AG09309 (cell line): ENCODE results near the gene EI24.
A peak's percentile ranks its signal among the peaks of the same experiment; 100 is the strongest.

Experiments used
- DNase-seq: peaks from one replicate; pipeline ENCODE4 v3.0.0-alpha.2; 2010; ENCODE audit warnings: low read depth
- H3K4me3 ChIP-seq: 2 replicates; pipeline ENCODE4 v1.5.1; 2011; ENCODE audit warnings: mild to moderate bottlenecking, low read depth, low read length, moderate library complexity; ENCODE audit not compliant: control insufficient read depth
- CTCF ChIP-seq: IDR thresholded peaks from 2 replicates; pipeline ENCODE4 v1.5.1; 2011; ENCODE audit warnings: mild to moderate bottlenecking, low read depth, low read length, inconsistent platforms; ENCODE audit not compliant: insufficient read depth, control insufficient read depth; ENCODE audit errors: missing control alignments

Gene EI24

GRCh38 chr11:125625225-125625629, 56.0 kb downstream of the EI24 start:
- peak; percentile 11 for DNase-seq
- TF ChIP-seq CTCF: no peak
- H3K4me3 ChIP-seq: peak overlapping the region; percentile 84

- H3K4me3 ChIP-seq: peak overlapping the region; percentile 84
- TF ChIP-seq CTCF: no peak
- peak; percentile 32 for DNase-seq
Measured at GRCh38 chr11:125625630-125626287, 56.5 kb downstream of the EI24 start.

DNA sequence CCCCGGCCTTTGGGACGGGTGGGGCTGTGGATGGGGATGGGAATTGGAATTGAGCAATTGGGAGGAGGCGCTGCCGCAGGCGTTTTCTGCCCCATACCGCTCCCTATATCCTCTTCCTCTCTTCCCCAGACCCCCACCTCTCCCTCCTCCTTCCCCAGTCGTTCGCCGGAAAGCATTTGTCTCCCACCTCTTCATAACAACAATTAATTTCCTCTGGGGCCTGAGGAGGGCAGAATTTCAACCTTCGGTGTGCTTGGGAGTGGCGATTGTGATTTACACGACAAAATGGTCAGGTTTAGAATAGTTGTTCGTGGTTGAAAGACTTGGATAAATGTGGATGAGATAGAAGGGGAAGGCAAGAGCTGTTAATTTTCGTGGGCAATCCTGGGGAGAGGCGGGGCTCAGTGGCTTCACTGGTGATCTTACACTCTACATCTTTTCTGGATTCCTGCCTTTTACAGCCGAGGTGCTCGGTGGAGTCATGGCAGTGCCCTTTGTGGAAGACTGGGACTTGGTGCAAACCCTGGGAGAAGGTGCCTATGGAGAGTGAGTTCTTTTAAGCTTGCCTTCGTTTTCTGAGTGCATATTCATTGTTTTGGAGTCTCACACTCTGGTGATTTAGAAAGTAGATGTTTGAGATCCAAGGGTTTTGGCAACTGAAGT, 57.1 kb downstream of the EI24 start:
- peak; percentile 47 for TF ChIP-seq CTCF
- peak; percentile 21 for DNase-seq
- peak overlapping the region; percentile 84 for H3K4me3 ChIP-seq

- TF ChIP-seq CTCF: no peak
- peak overlapping the region; percentile 84 for H3K4me3 ChIP-seq
- DNase-seq: no peak
Measured at GRCh38 chr11:125627236-125627910, 58.1 kb downstream of the EI24 start.
